Endothelial cell of umbilical vein (primary cell): Measurements from ENCODE around the gene RASSF5. TPM values are rescaled to one million over a fixed set of nuclear protein-coding genes. Genes with fewer than 3 reads are reported as not detected.

Experiments used
- BruUV-seq: library from RNA; stranded (reverse); fragments of 400-500 nt; replicated peaks from 2 replicates; lab custom pipeline; 2021; lab: Mats Ljungman, UMichigan
- CTCF ChIA-PET: fragments of 300-600, 350-600 bp; sonication (Branson Sonifier 250); formaldehyde crosslinking; loops from one replicate; lab custom pipeline; 2021; ENCODE audit warnings: antibody characterized with exemption, inconsistent platforms; lab: Charles Lee
- POLR2A ChIA-PET: fragments of 300-600, 350-600 bp; sonication (Branson Sonifier 250); formaldehyde crosslinking; loops from one replicate; lab custom pipeline; 2021; ENCODE audit warnings: antibody characterized with exemption, inconsistent platforms; lab: Charles Lee
- DNase-seq: peaks from one replicate; pipeline ENCODE4 v3.0.0-alpha.2; 2011; ENCODE audit warnings: low read depth, low spot score
- FAIRE-seq: peaks from 2 replicates; lab custom pipeline; 2011; peaks lifted over from hg19 to GRCh38; lab: Jason Lieb, UNC
- H2AFZ ChIP-seq: 2 replicates; pipeline ENCODE4 v1.6.0; 2012; ENCODE audit warnings: low read depth, low read length, control low read depth, inconsistent platforms
- H3K27ac ChIP-seq: 2 replicates; pipeline ENCODE4 v1.5.1; 2011; ENCODE audit warnings: low read depth, mild to moderate bottlenecking, control low read depth, low read length, moderate library complexity; ENCODE audit not compliant: insufficient read depth
- H3K27me3 ChIP-seq, 2 experiments: 2 replicates each; pipeline versions ENCODE4 v1.6.0 to v1.6.1; 2011; ENCODE audit warnings: low read length in 2 of 2, mixed read lengths in 1 of 2; ENCODE audit not compliant: control insufficient read depth in 2 of 2, insufficient read depth in 2 of 2
- H3K36me3 ChIP-seq, 2 experiments: 2 replicates in 1 of 2; 3 replicates in 1 of 2; pipeline ENCODE4 v1.5.1; 2011; ENCODE audit warnings: low read length in 2 of 2, mild to moderate bottlenecking in 1 of 2, moderate library complexity in 1 of 2; ENCODE audit not compliant: control insufficient read depth in 2 of 2, insufficient read depth in 2 of 2; ENCODE audit errors: extremely low read depth in 1 of 2
- H3K4me1 ChIP-seq: 3 replicates; pipeline ENCODE4 v1.5.1; 2011; ENCODE audit warnings: mild to moderate bottlenecking, low read length; ENCODE audit not compliant: control insufficient read depth, insufficient read depth; ENCODE audit errors: extremely low read depth
- H3K4me2 ChIP-seq: 2 replicates; pipeline ENCODE4 v1.6.1; 2011; ENCODE audit warnings: low read length, control low read depth, mixed read lengths; ENCODE audit not compliant: insufficient read depth
- H3K4me3 ChIP-seq, 3 experiments: fragments of 200-600 bp in 1 of 3; sonication (generic), shearing (Covaris generic) in 1 of 3; replicated peaks in 1 of 3; 2 replicates each; pipeline ENCODE4 v1.5.1; 2011 to 2016; ENCODE audit warnings: control low read depth in 3 of 3, low read length in 3 of 3, mild to moderate bottlenecking in 2 of 3, inconsistent platforms in 1 of 3, low read depth in 1 of 3, moderate library complexity in 1 of 3; ENCODE audit not compliant: insufficient read depth in 1 of 3
- H3K79me2 ChIP-seq: 2 replicates; pipeline ENCODE4 v1.6.0; 2012; ENCODE audit warnings: low read length, inconsistent platforms; ENCODE audit not compliant: control insufficient read depth, insufficient read depth
- H3K9ac ChIP-seq: replicated peaks from 2 replicates; pipeline ENCODE3; 2011; ENCODE audit warnings: low read length, control low read depth; ENCODE audit not compliant: insufficient read depth; ENCODE audit errors: extremely low read depth
- H3K9me1 ChIP-seq: replicated peaks from 3 replicates; pipeline ENCODE4 v1.6.0; 2011; ENCODE audit warnings: mild to moderate bottlenecking, low read length; ENCODE audit not compliant: control insufficient read depth, insufficient read depth; ENCODE audit errors: extremely low read depth
- H3K9me3 ChIP-seq: replicated peaks from 2 replicates; pipeline ENCODE4 v1.5.1; 2012; ENCODE audit warnings: low read length, inconsistent platforms; ENCODE audit not compliant: control insufficient read depth, insufficient read depth
- H4K20me1 ChIP-seq: replicated peaks from 2 replicates; pipeline ENCODE3; 2011; ENCODE audit warnings: mild to moderate bottlenecking, low read length; ENCODE audit not compliant: control insufficient read depth, insufficient read depth; ENCODE audit errors: extremely low read depth
- EZH2 ChIP-seq: IDR thresholded peaks from 2 replicates; pipeline ENCODE4 v1.6.1; 2012; ENCODE audit warnings: borderline replicate concordance, low read depth, mild to moderate bottlenecking, moderate library complexity, low read length, inconsistent platforms; ENCODE audit not compliant: severe bottlenecking
- FOS ChIP-seq: IDR thresholded peaks from 2 replicates; pipeline ENCODE4 v1.6.1; 2011; ENCODE audit warnings: mild to moderate bottlenecking, low read length, moderate library complexity, borderline replicate concordance; ENCODE audit not compliant: insufficient read depth
- JUN ChIP-seq: IDR thresholded peaks from 2 replicates; pipeline ENCODE4 v1.6.1; 2011; ENCODE audit warnings: borderline replicate concordance, low read depth; ENCODE audit not compliant: insufficient read length, insufficient read depth
- MYC ChIP-seq: IDR thresholded peaks from one replicate; pipeline ENCODE4 v1.6.1; 2011; ENCODE audit warnings: mild to moderate bottlenecking, low read depth, low read length
- POLR2A ChIP-seq: IDR thresholded peaks from 2 replicates; pipeline ENCODE4 v1.6.1; 2012; ENCODE audit warnings: low read depth, mild to moderate bottlenecking, control low read depth, low read length
- POLR2AphosphoS5 ChIP-seq: IDR thresholded peaks from 2 replicates; pipeline ENCODE4 v1.6.1; 2012; ENCODE audit warnings: low read depth, mild to moderate bottlenecking, control low read depth, low read length, moderate library complexity; ENCODE audit not compliant: insufficient read depth
- dilution Hi-C: fragments of 300-500 bp; cut with MboI; formaldehyde crosslinking; loops from one replicate; pipeline ENCODE4 v1.15.0; 2019; ENCODE audit warnings: low sequenced_read_pairs; ENCODE audit not compliant: extremely low pct_ligation_motif_present
- intact Hi-C: fragments of 100-400 bp; cut with micrococcal nuclease; formaldehyde crosslinking; loops from one replicate; pipeline ENCODE4 v1.10.0; 2022
- polyA plus RNA-seq, 4 experiments: library from polyadenylated mRNA; depleted of rRNA in 3 of 4; stranded (reverse) in 3 of 4; unstranded in 1 of 4; fragments of >200 nt; gene quantifications; 2 replicates each; pipeline versions ENCODE4 v1.2.1 to v1.2.3, GENCODE V29; 2011 to 2012; ENCODE audit warnings: missing spikeins in 1 of 4
- total RNA-seq: library from RNA; stranded (reverse); gene quantifications from 2 replicates; pipeline ENCODE4 v1.2.3, GENCODE V29; 2021
- TF ChIP-seq, protein P1 (sequence below), 2 donors: IDR thresholded peaks; 1 replicate in 1 of 2; 2 replicates in 1 of 2; pipeline ENCODE4 v1.5.1; 2011; ENCODE audit warnings: low read length in 2 of 2, mild to moderate bottlenecking in 2 of 2, moderate library complexity in 2 of 2, control low read depth in 1 of 2, inconsistent platforms in 1 of 2, low read depth in 1 of 2; ENCODE audit not compliant: insufficient read depth in 1 of 2; ENCODE audit errors: extremely low read depth in 1 of 2

RASSF5 gene
- total and polyA plus RNA-seq, 2 donors (not counting 3 experiments of a cell fraction or from before 2014, with no cell fraction given), result 0.23 to 0.60 TPM

DNA sequence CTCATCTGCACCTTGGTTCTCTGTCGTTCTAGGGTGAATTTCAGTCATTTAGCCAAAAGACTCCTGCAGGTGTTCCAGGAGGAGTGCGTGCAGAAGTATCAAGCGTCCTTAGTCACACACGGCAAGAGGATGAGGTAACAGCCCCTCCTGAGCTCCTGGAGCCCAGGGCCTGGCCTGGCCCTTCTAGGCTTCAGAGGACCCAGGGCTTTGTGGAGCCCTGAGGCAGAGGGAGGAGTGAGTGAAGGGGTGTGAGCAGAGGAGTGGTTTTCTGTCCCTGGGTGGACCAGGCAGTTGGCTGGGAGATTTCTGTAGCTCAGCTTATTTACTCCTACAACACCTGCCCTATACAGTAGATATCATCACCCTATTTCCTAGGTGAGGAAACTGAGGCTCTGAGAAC is 15.7 kb upstream of the RASSF5 start:
- POLR2A ChIA-PET, result no interaction called here
- FAIRE-seq, result no peak
- intact Hi-C loops, result loop anchor here (10.0 kb wide), 1 partner anchor 423 kb away; no protein-coding TSS in a partner anchor

More for the DNA sequence above, 15.7 kb upstream of the RASSF5 start:
- H2AFZ ChIP-seq, result no peak overlapping the region
- H3K27me3 ChIP-seq, result no peaks in the 10 kb centered on the region
- no peak overlapping the region for H3K4me3 ChIP-seq
- no peak overlapping the region for H3K9ac ChIP-seq
- H3K9me1 ChIP-seq, result no peaks in the 10 kb centered on the region
- BruUV-seq, result no TSS peak
- no peaks in the 10 kb centered on the region for H3K9me3 ChIP-seq
- no peaks in the 10 kb centered on the region for H4K20me1 ChIP-seq
- H3K36me3 ChIP-seq, result peaks cover 2 to 32% of the 10 kb centered on the region in 2 experiments
- H3K4me2 ChIP-seq, result no peak overlapping the region
- TF ChIP-seq, protein P1, sequence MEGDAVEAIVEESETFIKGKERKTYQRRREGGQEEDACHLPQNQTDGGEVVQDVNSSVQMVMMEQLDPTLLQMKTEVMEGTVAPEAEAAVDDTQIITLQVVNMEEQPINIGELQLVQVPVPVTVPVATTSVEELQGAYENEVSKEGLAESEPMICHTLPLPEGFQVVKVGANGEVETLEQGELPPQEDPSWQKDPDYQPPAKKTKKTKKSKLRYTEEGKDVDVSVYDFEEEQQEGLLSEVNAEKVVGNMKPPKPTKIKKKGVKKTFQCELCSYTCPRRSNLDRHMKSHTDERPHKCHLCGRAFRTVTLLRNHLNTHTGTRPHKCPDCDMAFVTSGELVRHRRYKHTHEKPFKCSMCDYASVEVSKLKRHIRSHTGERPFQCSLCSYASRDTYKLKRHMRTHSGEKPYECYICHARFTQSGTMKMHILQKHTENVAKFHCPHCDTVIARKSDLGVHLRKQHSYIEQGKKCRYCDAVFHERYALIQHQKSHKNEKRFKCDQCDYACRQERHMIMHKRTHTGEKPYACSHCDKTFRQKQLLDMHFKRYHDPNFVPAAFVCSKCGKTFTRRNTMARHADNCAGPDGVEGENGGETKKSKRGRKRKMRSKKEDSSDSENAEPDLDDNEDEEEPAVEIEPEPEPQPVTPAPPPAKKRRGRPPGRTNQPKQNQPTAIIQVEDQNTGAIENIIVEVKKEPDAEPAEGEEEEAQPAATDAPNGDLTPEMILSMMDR (IDR thresholded peaks at IDR 0.05; ENCODE audit: extremely low read depth in 1 of 2, insufficient read depth in 1 of 2, low read depth in 1 of 2, low read length in 2 of 2), result no peak
- TF ChIP-seq POLR2A (no peak), JUN (no peak), FOS (no peak), MYC (no peak), POLR2AphosphoS5 (no peak), EZH2 (no peak)
- no peak overlapping the region for H3K27ac ChIP-seq
- CTCF ChIA-PET, result interaction anchor here (1.0 to 3.3 kb wide), 6 partner anchors 12 to 172 kb away, joined by 3 to 85 read pairs (median 14); partner anchors contain the start of gene EIF2D
- H3K4me1 ChIP-seq, result peaks cover 10% of the 10 kb centered on the region
- dilution Hi-C loops, result no loop called here
- no peak for DNase-seq
- no peaks in the 10 kb centered on the region for H3K79me2 ChIP-seq
